Measurements from ENCODE around the gene ELAVL4.

DNA sequence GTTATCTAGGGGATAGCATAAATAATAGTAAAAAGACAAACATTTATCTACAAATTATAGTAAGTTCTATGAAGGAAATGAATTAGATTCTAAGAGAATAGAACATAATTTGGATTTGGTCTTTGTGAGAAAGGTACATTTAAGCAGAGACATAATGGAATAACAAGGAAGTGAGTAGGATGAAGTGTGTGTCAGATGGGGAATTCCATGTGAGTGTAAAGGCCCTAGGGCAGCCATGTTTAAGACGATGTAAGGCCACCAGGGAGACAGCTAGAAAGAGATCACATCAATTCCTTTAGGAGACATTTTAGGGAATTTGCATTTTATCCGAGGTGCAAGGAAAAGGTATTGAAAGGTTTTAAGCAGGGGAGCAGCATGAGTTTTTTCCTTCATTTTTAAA is 33.8 kb upstream of the ELAVL4 start:
- TF ChIP-seq SUZ12 (IDR thresholded peaks at IDR 0.05; ENCODE audit: low read length) (no peak), GTF2F1 (IDR thresholded peaks at IDR 0.05; ENCODE audit: borderline replicate concordance, low read depth, low read length) (no peak)
